Neuronal stem cell (in vitro differentiated cells): Measurements from ENCODE around the gene POU2AF2. TPM values are rescaled to one million over a fixed set of nuclear protein-coding genes. Genes with fewer than 3 reads are reported as not detected.

Experiments used
- DNase-seq: peaks from one replicate; pipeline ENCODE4 v3.0.0-alpha.2; 2013; ENCODE audit warnings: low spot score
- H2AFZ ChIP-seq: one replicate; pipeline ENCODE4 v1.6.1; 2013; ENCODE audit warnings: mild to moderate bottlenecking, low read length, inconsistent platforms
- H2AK5ac ChIP-seq: 2 replicates; pipeline ENCODE4 v1.6.1; 2013; ENCODE audit warnings: low read depth, mild to moderate bottlenecking, inconsistent platforms, low read length, moderate library complexity, mixed read lengths
- H2BK120ac ChIP-seq: 2 replicates; pipeline ENCODE4 v1.6.1; 2013; ENCODE audit warnings: low read depth, mild to moderate bottlenecking, inconsistent platforms, low read length, moderate library complexity, mixed read lengths
- H2BK12ac ChIP-seq: one replicate; pipeline ENCODE4 v1.6.1; 2013; ENCODE audit warnings: low read length, inconsistent platforms
- H2BK15ac ChIP-seq: 2 replicates; pipeline ENCODE4 v1.6.1; 2013; ENCODE audit warnings: mild to moderate bottlenecking, low read length, inconsistent platforms, mixed read lengths
- H2BK5ac ChIP-seq: one replicate; pipeline ENCODE4 v1.6.1; 2013; ENCODE audit warnings: inconsistent platforms, mild to moderate bottlenecking, low read length, moderate library complexity
- H3K14ac ChIP-seq: one replicate; pipeline ENCODE4 v1.6.1; 2013; ENCODE audit warnings: low read length, inconsistent platforms
- H3K18ac ChIP-seq: 2 replicates; pipeline ENCODE4 v1.6.1; 2013; ENCODE audit warnings: low read length, inconsistent platforms
- H3K23ac ChIP-seq: 2 replicates; pipeline ENCODE4 v1.6.1; 2013; ENCODE audit warnings: low read depth, mild to moderate bottlenecking, mixed read lengths, low read length, inconsistent platforms; ENCODE audit not compliant: poor library complexity
- H3K27ac ChIP-seq: replicated peaks from 3 replicates; pipeline ENCODE4 v1.5.1; 2013; ENCODE audit warnings: low read length, inconsistent platforms
- H3K27me3 ChIP-seq, 3 experiments: 2 replicates each; pipeline ENCODE4 v1.6.1; 2013; ENCODE audit warnings: low read length in 3 of 3, mild to moderate bottlenecking in 2 of 3, inconsistent platforms in 1 of 3, low read depth in 1 of 3, mixed read lengths in 1 of 3, moderate library complexity in 1 of 3; ENCODE audit not compliant: control insufficient read depth in 3 of 3, insufficient read depth in 3 of 3
- H3K36me3 ChIP-seq, 2 donors: replicated peaks in 1 of 2; 2 replicates each; pipeline ENCODE4 v1.6.1; 2013; ENCODE audit warnings: low read length in 2 of 2; ENCODE audit not compliant: control insufficient read depth in 2 of 2, insufficient read depth in 2 of 2
- H3K4ac ChIP-seq: 2 replicates; pipeline ENCODE4 v1.6.1; 2013; ENCODE audit warnings: inconsistent platforms, mild to moderate bottlenecking, low read length, moderate library complexity
- H3K4me1 ChIP-seq, 2 donors: 1 replicate in 1 of 2; 2 replicates in 1 of 2; pipeline ENCODE4 v1.6.1; 2013; ENCODE audit warnings: low read length in 2 of 2, low read depth in 1 of 2; ENCODE audit not compliant: control insufficient read depth in 2 of 2, insufficient read depth in 1 of 2
- H3K4me2 ChIP-seq: one replicate; pipeline ENCODE4 v1.6.1; 2013; ENCODE audit warnings: mild to moderate bottlenecking, low read length, inconsistent platforms; ENCODE audit not compliant: insufficient read depth, poor library complexity, severe bottlenecking
- H3K4me3 ChIP-seq, 2 donors: 2 replicates each; pipeline ENCODE4 v1.5.1; 2013; ENCODE audit warnings: low read length in 2 of 2, mild to moderate bottlenecking in 2 of 2, inconsistent platforms in 1 of 2, moderate library complexity in 1 of 2
- H3K79me1 ChIP-seq: one replicate; pipeline ENCODE4 v1.6.1; 2013; ENCODE audit warnings: low read depth, mild to moderate bottlenecking, inconsistent platforms, low read length, moderate library complexity
- H3K9ac ChIP-seq: one replicate; pipeline ENCODE4 v1.6.1; 2013; ENCODE audit warnings: mild to moderate bottlenecking, low read depth, low read length, inconsistent platforms; ENCODE audit not compliant: poor library complexity
- H3K9me3 ChIP-seq, 2 donors: replicated peaks in 1 of 2; 2 replicates each; pipeline versions ENCODE3 to v1.6.1; 2013; ENCODE audit warnings: low read length in 2 of 2, mild to moderate bottlenecking in 2 of 2, inconsistent platforms in 1 of 2, low read depth in 1 of 2, mixed read lengths in 1 of 2, moderate library complexity in 1 of 2; ENCODE audit not compliant: control insufficient read depth in 2 of 2, insufficient read depth in 1 of 2
- H4K8ac ChIP-seq: one replicate; pipeline ENCODE4 v1.6.1; 2013; ENCODE audit warnings: low read depth, mild to moderate bottlenecking, inconsistent platforms, low read length, moderate library complexity
- H4K91ac ChIP-seq: one replicate; pipeline ENCODE4 v1.6.1; 2013; ENCODE audit warnings: low read length, low read depth, mild to moderate bottlenecking, inconsistent platforms; ENCODE audit not compliant: poor library complexity
- WGBS, 2 donors: extraction: QIAGEN DNeasy Blood & Tissue Kit; methylation state at CpG; one replicate each; pipeline ENCODE4 v1.1.7; 2013; ENCODE audit warnings: missing lambda C conversion rate in 2 of 2, mixed read lengths in 1 of 2; ENCODE audit not compliant: insufficient read length in 2 of 2, insufficient replicate concordance in 1 of 2; ENCODE audit errors: extremely low coverage in 2 of 2; 5-methylcytosine and 5-hydroxymethylcytosine counted together
- polyA plus RNA-seq, 2 experiments: library from polyadenylated mRNA; stranded (reverse); fragments of 200-250 nt; gene quantifications; one replicate each; pipeline ENCODE4 v1.2.3, GENCODE V29; 2013

The POU2AF2 gene
- not detected for polyA plus RNA-seq (2013, experiment 1 of 2)
- polyA plus RNA-seq (2013, experiment 2 of 2), result not detected

DNA sequence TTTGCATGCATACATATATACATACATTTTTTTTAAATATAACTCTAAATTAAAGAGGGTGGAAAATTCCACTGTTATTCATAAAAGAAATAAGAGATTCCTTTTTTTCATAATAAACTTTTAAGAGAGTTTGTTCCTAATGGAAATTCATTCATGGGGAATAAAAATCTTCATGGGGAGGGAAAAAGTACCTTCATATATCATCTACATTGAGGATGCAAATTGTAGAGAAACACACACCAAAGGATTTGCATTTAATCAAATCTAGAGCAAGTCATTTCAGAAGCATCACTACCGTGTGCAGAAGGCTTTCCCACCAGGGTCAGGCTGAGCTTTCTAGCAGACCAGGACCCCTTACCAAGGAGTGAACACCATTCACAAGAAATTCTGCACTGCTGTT is at the start of gene POU2AF2:
TSS of gene POU2AF2 (plus strand) at position 301 of the 400 bp plus-strand sequence. CDS start 129 bp downstream, outside the sequence.
- Histone ChIP-seq H3K79me1 (no peaks in the 10 kb centered on the region), H3K9ac (no peak within 1 kb of the TSS), H3K4me2 (no peak within 1 kb of the TSS), H3K27ac (no peak within 1 kb of the TSS), H4K91ac (no peak within 1 kb of the TSS), H2BK12ac (no peak within 1 kb of the TSS), H3K18ac (no peak within 1 kb of the TSS), H4K8ac (no peak within 1 kb of the TSS), H3K27me3 (no peaks in the 10 kb centered on the region), H3K4me1 (no peaks in the 10 kb centered on the region), H3K14ac (no peak within 1 kb of the TSS), H3K23ac (no peak within 1 kb of the TSS), H2BK120ac (no peak within 1 kb of the TSS), H3K9me3 (no peaks in the 10 kb centered on the region), H2AK5ac (no peak within 1 kb of the TSS), H2AFZ (no peak within 1 kb of the TSS), H3K4ac (no peak within 1 kb of the TSS), H2BK5ac (no peak within 1 kb of the TSS), H3K36me3 (no peaks in the 10 kb centered on the region), H2BK15ac (no peak within 1 kb of the TSS), H3K4me3 (no peak within 1 kb of the TSS)
- no CpG with 5 or more reads among the region's 1 CpG for WGBS, 2 donors
- no peak for DNase-seq

DNA sequence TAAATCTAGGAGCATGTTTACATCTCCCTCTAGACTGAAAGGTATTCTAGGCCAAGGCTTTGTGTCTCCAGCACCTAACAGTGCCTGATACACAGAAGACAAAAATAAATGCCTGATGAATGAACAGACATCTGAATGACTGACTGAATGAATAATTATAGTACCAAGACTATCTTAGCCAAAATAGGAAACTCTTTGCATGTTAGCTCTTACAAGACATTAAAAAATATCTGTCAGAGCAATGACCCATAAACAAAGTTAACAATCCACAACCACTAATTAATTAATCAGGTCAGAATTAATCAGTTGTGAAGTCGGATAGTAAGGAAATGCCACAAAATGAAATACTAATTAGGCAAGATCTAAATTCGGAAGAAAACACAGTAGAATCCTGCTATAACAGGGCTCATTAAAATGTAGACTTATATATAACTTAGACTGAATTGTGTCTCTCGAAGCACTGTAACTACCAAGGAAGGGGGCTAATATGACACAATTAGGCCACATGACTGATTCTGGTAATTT is 45.5 kb upstream of the POU2AF2 start:
- Histone ChIP-seq H2BK120ac (no peak overlapping the region), H2AFZ (no peak overlapping the region), H3K27me3 (no peaks in the 10 kb centered on the region), H2AK5ac (no peak overlapping the region), H3K9me3 (no peaks in the 10 kb centered on the region), H2BK5ac (no peak overlapping the region), H2BK12ac (no peak overlapping the region), H3K9ac (no peak overlapping the region), H3K14ac (no peak overlapping the region), H3K4ac (no peak overlapping the region), H3K4me2 (no peak overlapping the region), H4K91ac (no peak overlapping the region), H4K8ac (no peak overlapping the region), H3K18ac (no peak overlapping the region), H3K36me3 (no peaks in the 10 kb centered on the region), H3K4me3 (no peak overlapping the region), H2BK15ac (no peak overlapping the region), H3K79me1 (no peaks in the 10 kb centered on the region), H3K27ac (no peak overlapping the region), H3K23ac (no peak overlapping the region), H3K4me1 (no peaks in the 10 kb centered on the region)
- no peak for DNase-seq
- WGBS, 2 donors, result no CpG with 5 or more reads among the region's 3 CpGs

DNA sequence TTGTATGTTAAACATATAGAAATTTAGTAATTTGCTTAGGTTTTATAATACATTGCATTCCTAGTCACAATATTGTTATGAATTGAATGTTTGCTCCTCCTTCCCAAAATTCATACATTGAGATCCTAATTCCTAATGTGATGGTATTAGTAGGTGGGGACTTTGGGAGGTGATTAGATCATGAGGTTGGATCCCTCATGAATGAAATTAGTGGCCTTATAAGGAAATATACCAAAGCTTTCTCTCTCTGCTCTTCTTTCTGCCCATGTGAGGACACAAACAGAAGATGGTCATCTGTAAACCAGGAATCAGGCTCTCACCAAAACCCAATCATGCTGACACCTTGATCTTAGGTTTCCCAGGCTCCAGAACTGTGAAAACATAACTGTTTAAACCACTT is 41.3 kb upstream of the POU2AF2 start:
- no peaks in the 10 kb centered on the region for H3K36me3 ChIP-seq
- no peak overlapping the region for H3K18ac ChIP-seq
- H3K79me1 ChIP-seq, result no peaks in the 10 kb centered on the region
- H3K9ac ChIP-seq, result no peak overlapping the region
- H3K27me3 ChIP-seq, result no peaks in the 10 kb centered on the region
- no peak overlapping the region for H2AK5ac ChIP-seq
- no peaks in the 10 kb centered on the region for H3K4me1 ChIP-seq
- H4K91ac ChIP-seq, result no peak overlapping the region
- no peak overlapping the region for H3K14ac ChIP-seq
- no peak overlapping the region for H3K27ac ChIP-seq
- H2BK120ac ChIP-seq, result no peak overlapping the region
- no peak overlapping the region for H2AFZ ChIP-seq
- H2BK12ac ChIP-seq, result no peak overlapping the region
- no peak overlapping the region for H3K23ac ChIP-seq
- H4K8ac ChIP-seq, result no peak overlapping the region
- no peak for DNase-seq
- H3K9me3 ChIP-seq, result no peaks in the 10 kb centered on the region
- H3K4ac ChIP-seq, result no peak overlapping the region
- H2BK15ac ChIP-seq, result no peak overlapping the region
- no peak overlapping the region for H2BK5ac ChIP-seq
- H3K4me2 ChIP-seq, result no peak overlapping the region
- no peak overlapping the region for H3K4me3 ChIP-seq

GRCh38 chr11:111205632-111206385 is 39.7 kb upstream of the POU2AF2 start:
- H3K14ac ChIP-seq, result no peak overlapping the region
- H3K27me3 ChIP-seq, result no peaks in the 10 kb centered on the region
- no peak overlapping the region for H3K4me2 ChIP-seq
- H3K23ac ChIP-seq, result no peak overlapping the region
- H2BK12ac ChIP-seq, result no peak overlapping the region
- H3K79me1 ChIP-seq, result no peaks in the 10 kb centered on the region
- no peak overlapping the region for H2AK5ac ChIP-seq
- H4K91ac ChIP-seq, result no peak overlapping the region
- no peak overlapping the region for H4K8ac ChIP-seq
- no peak overlapping the region for H3K4ac ChIP-seq
- H3K9me3 ChIP-seq, result no peaks in the 10 kb centered on the region
- H3K36me3 ChIP-seq, result no peaks in the 10 kb centered on the region
- H2BK5ac ChIP-seq, result no peak overlapping the region
- H2BK15ac ChIP-seq, result no peak overlapping the region
- H2AFZ ChIP-seq, result no peak overlapping the region
- H3K27ac ChIP-seq, result no peak overlapping the region
- DNase-seq, result no peak
- no peaks in the 10 kb centered on the region for H3K4me1 ChIP-seq
- H3K4me3 ChIP-seq, result no peak overlapping the region
- no CpG with 5 or more reads among the region's 3 CpGs for WGBS, 2 donors
- H3K9ac ChIP-seq, result no peak overlapping the region
- H3K18ac ChIP-seq, result no peak overlapping the region
- H2BK120ac ChIP-seq, result no peak overlapping the region
